ENCODE results near the gene POLN.

POLN gene

DNA sequence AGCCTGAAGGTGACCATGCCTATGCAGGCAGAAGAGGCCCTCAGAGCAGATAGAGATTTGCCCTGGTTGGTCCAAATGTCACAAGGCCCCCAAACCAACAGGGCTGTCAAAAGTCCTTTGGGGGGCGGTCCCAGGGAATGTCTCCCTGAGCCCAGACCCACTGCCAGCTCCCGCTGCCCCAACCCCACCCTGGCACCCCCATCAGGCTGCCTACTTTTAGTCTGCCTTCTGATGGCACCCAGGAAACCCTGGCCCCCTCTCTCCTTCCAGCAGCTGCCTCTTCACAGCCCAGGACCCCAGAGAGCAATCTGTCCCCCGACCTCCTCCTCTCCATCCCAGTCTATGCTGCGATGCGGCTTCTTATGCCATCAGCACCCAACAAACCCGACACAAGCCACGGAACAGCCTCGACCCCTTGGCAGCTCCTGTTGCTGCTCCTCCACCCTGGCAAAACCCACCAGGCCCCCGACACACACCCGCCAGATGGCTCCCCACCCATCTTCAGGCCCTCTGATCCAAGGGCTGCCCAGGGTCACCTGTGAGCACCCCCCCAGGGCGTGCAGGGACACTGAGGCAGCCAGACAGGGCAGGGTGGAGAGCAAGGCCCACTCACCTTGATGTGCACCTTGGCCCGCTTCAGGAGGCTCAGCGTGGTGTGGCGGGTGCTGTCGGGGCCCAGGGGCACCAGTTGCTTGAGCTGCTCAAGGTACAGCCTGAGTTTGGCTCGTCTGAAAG, 10.0 kb upstream of the POLN start:
- TF ChIP-seq, protein P1, sequence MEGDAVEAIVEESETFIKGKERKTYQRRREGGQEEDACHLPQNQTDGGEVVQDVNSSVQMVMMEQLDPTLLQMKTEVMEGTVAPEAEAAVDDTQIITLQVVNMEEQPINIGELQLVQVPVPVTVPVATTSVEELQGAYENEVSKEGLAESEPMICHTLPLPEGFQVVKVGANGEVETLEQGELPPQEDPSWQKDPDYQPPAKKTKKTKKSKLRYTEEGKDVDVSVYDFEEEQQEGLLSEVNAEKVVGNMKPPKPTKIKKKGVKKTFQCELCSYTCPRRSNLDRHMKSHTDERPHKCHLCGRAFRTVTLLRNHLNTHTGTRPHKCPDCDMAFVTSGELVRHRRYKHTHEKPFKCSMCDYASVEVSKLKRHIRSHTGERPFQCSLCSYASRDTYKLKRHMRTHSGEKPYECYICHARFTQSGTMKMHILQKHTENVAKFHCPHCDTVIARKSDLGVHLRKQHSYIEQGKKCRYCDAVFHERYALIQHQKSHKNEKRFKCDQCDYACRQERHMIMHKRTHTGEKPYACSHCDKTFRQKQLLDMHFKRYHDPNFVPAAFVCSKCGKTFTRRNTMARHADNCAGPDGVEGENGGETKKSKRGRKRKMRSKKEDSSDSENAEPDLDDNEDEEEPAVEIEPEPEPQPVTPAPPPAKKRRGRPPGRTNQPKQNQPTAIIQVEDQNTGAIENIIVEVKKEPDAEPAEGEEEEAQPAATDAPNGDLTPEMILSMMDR (IDR thresholded peaks at IDR 0.05; ENCODE audit: extremely low read depth, missing control alignments): no peak
- peak; percentile 10 for DNase-seq (ENCODE audit: low spot score)

DNA sequence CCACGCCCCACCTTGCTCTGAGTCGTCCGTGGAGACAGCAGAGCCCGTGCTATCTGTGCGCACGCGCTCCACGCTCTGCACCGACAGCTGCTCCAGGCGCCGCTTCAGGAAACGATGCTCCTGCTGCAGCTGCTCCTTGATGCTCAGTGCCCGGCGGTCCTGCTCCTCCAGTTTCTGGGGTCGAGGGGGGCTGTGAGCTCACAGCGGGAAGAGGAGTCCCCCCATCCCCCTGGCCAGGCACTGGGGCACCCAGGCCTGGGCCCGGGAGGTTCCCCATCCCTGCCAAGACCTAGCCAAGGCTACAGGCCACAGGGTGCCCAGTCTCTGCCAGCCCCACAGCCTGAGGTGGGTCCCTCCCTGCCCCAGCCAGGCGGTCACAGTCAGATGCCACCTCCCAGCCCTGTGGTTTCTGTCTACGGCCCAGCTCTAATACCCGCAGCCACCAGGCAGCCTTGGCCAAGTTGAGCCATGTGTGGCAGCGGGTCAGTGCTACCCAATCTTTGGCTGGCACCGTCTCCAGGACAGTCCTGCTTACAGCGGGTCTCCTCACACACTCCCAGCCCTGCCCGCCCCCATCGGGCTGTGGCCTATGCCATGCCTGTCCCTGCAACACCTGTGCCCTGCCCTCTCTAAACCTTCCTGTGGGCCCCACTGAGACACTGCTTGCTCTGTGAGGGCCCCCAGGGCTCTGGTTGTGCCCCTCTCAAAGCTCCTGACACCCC, 9.3 kb upstream of the POLN start:
- DNase-seq (ENCODE audit: low spot score): peak; percentile 6
- TF ChIP-seq, protein P1 (IDR thresholded peaks at IDR 0.05; ENCODE audit: extremely low read depth, missing control alignments): no peak

DNA sequence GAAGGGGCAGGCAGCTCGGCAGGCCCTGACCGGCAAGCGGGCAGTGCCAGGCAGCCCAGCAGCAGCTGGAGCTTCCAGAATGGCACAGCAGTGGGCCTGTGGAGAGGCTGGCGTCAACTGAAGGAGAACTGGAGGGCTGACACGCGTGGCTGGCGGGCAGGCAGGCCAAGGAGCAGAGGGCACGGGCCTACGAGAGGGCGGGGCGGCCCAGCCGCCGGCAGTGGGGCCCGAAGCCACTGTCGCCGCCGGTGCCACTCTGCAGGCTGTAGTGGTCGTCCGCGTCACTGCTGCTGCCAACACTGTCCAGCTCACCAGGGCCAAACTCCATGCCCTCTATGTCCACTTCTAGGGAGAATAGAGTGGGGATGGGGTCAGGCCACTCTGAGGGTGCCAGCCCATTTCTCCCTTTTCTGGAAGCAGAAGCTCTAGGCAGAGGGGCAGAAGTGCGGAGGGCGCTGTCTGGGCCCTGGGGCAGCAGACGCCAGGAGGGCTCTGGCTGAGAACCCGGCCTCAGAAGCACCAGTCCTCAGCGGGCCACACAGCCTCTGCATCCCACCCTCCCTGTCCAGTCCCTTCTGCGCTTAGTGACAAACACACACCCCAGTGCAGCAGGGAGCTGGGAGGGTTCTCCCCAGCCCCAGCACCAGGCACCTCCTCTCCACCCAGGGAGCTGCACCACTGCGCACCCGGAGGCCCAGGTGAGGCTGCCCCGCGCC, 8.6 kb upstream of the POLN start:
- peak; percentile 13 for DNase-seq (ENCODE audit: low spot score)
- TF ChIP-seq, protein P1 (IDR thresholded peaks at IDR 0.05; ENCODE audit: extremely low read depth, missing control alignments): no peak

DNA sequence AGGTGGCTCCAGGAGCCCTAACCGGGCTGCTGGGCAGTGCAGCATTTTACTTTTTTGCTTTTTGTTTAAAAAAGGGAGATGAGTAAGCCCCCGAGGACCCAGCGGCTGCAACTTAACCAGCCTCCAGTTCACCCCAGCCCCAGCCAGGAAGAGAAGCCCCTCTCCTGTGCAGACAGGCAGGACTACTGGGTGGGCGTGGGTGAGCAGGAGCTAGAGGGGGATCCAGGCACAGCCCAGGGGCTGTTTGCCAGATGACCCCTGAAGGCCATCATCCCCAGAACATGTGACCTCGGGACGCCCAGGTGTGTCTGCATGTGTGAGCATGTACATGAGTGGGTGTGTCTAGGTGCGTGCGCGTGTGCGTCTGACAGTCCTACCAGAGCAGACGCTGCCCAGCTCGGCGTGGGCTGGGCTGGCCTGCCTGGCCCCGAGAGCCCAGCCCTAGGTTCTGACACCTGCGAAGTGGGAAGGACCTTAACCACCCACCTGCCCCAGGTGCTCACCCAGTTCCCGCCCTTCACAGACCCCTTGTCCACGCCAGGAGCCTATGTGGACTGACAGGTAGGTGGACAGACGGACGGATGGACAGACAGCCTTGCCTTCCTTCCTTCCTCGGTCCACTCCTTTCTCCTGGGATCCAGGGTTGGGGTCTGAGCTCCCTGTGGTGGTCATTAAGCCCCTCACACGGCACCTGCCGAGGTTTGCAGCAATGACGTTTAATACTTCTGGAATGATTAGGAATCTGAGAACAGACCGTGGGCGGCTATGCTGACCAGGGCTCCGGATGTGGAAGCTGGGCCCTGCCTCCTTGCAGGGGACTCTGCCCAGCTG, 7.8 kb upstream of the POLN start:
- DNase-seq (ENCODE audit: low spot score): peak; percentile 13
- TF ChIP-seq, protein P1 (IDR thresholded peaks at IDR 0.05; ENCODE audit: extremely low read depth, missing control alignments): no peak

DNA sequence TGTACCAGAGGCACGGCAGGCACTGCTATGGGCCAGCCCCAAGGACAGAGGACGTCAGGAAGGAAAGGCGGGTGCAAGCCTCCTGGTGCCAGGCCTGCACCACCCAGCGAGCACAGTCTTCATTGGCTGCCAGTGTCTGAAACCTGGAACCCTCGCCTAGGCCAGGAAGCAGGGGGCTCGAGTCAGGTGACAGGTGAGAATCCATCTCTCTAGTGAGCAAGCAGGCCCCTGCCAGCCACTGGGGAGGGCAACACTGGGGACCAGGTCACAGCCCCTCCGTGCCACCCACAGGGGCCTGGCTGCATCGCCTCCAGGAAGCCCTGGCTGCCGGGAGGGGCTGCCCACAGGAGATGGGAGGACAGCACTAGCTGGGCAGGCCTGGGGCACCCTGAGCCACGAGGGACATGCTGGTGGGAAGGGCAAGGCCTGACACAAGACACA, 6.9 kb upstream of the POLN start:
- TF ChIP-seq, protein P1 (IDR thresholded peaks at IDR 0.05; ENCODE audit: extremely low read depth, missing control alignments): no peak
- DNase-seq (ENCODE audit: low spot score): peak; percentile 18

DNA sequence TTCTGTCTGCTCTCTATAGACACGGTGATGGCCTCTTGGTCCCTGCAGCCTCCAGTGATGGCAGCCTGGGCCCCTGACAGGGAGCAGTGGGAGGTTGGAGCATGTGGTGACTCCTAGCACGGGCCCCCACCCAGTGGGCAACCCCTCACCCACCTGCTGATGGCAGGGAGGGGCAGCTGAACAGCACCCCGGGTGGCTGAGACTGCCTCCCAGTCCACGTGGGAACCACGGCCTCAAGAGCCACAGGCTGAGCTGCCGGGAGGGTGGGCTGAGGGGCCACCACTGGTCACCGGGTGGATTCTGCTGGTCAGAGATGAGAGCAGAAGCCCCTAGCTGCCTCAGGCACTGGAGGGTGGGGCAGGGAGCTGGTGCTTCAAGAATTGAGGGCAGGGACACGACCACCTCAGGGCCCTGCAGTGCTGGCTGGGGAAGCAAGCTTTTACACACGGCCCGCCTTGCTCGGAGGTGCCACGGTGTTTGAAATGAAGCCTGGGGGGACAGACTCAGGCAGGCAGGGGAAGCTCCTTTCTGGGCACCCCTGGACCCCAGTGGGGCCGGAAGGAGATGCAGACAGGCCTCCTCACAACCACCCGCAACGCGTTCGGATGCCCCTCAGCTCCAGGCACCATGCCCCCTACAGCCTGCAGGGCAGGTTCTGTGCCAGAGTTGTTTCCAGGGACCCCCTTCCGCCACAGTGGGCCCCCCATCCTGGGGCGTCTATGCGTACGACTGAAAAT, 6.3 kb upstream of the POLN start:
- TF ChIP-seq, protein P1 (IDR thresholded peaks at IDR 0.05; ENCODE audit: extremely low read depth, missing control alignments): no peak
- peak; percentile 10 for DNase-seq (ENCODE audit: low spot score)
